HCT116 (cell line): Measurements from ENCODE around the gene THEMIS. TPM values are rescaled to one million over a fixed set of nuclear protein-coding genes. Genes with fewer than 3 reads are reported as not detected.

ENCODE experiments used
- ATAC-seq: fragments of 200-7000 bp; cut with Tn5 transposase; 2 replicates; pipeline ENCODE4 v1.9.1; 2020; ENCODE audit warnings: mild to moderate bottlenecking, moderate library complexity
- Bru-seq: library from RNA; stranded (reverse); fragments of 400-500 nt; gene quantifications from one replicate; lab custom pipeline; 2021; lab: Mats Ljungman, UMichigan
- BruChase-seq, 2 experiments: library from RNA; stranded (reverse); fragments of 400-500 nt; gene quantifications; one replicate each; lab custom pipeline; 2021; lab: Mats Ljungman, UMichigan
- BruUV-seq: library from RNA; stranded (reverse); fragments of 400-500 nt; replicated peaks from 2 replicates; lab custom pipeline; 2021; lab: Mats Ljungman, UMichigan
- CTCF ChIA-PET: fragments of 300-600 bp; sonication (Branson Sonifier 250); formaldehyde crosslinking; loops from one replicate; lab custom pipeline; 2021; ENCODE audit warnings: antibody characterized with exemption; lab: Charles Lee
- POLR2A ChIA-PET: fragments of 300-600, 350-600 bp; sonication (Branson Sonifier 250); formaldehyde crosslinking; loops from one replicate; lab custom pipeline; 2021; ENCODE audit warnings: antibody characterized with exemption; lab: Charles Lee
- RAD21 ChIA-PET, 2 experiments: fragments of 300-600 bp; sonication (Branson Sonifier 250); formaldehyde crosslinking; loops; one replicate each; lab custom pipeline; 2023; ENCODE audit warnings: low total read pairs in 2 of 2; ENCODE audit not compliant: uncharacterized antibody in 2 of 2, unreplicated experiment in 2 of 2, low non-redundant PET in 1 of 2; lab: Charles Lee
- DNase-seq: peaks from one replicate; pipeline ENCODE4 v3.0.0-alpha.2; 2010; ENCODE audit warnings: low read depth, low spot score
- H2AFZ ChIP-seq: fragments of 200-600 bp; shearing (Covaris generic), sonication (generic); 2 replicates; pipeline ENCODE4 v1.6.1; 2017; ENCODE audit warnings: low read depth, mixed run types, mixed read lengths, antibody characterized with exemption, low read length; ENCODE audit not compliant: poor library complexity, severe bottlenecking
- H3K27ac ChIP-seq: 2 replicates; pipeline ENCODE4 v1.5.1; 2012; ENCODE audit warnings: low read depth, low read length
- H3K27me3 ChIP-seq: fragments of 200-600 bp; sonication (generic); 2 replicates; pipeline ENCODE4 v1.6.1; 2016; ENCODE audit warnings: mixed run types, low read length, mixed read lengths; ENCODE audit not compliant: insufficient read depth
- H3K36me3 ChIP-seq, 2 experiments: fragments of 200-500 bp in 1 of 2; fragments of 200-600 bp in 1 of 2; sonication (Bioruptor generic) in 1 of 2; sonication (generic) in 1 of 2; 2 replicates each; pipeline versions ENCODE4 v1.5.1 to v1.6.1; 2014 to 2016; ENCODE audit warnings: low read length in 2 of 2, inconsistent platforms in 1 of 2, mixed read lengths in 1 of 2, mixed run types in 1 of 2; ENCODE audit not compliant: insufficient read depth in 2 of 2, control insufficient read depth in 1 of 2
- H3K4me1 ChIP-seq, 2 experiments: fragments of 200-600 bp in 1 of 2; sonication (generic) in 1 of 2; 2 replicates each; pipeline versions ENCODE4 v1.5.1 to v1.6.1; 2012 to 2017; ENCODE audit warnings: low read length in 2 of 2, inconsistent platforms in 1 of 2, mild to moderate bottlenecking in 1 of 2, mixed read lengths in 1 of 2, mixed run types in 1 of 2, moderate library complexity in 1 of 2; ENCODE audit not compliant: insufficient read depth in 2 of 2, control insufficient read depth in 1 of 2
- H3K4me2 ChIP-seq: fragments of 200-600 bp; sonication (generic); 2 replicates; pipeline ENCODE4 v1.6.1; 2017; ENCODE audit warnings: mixed run types, low read length, mixed read lengths
- H3K4me3 ChIP-seq, 2 experiments: fragments of 200-600 bp in 1 of 2; sonication (generic) in 1 of 2; replicated peaks in 1 of 2; 2 replicates each; pipeline ENCODE4 v1.5.1; 2011 to 2016; ENCODE audit warnings: low read length in 2 of 2, control low read depth in 1 of 2, low read depth in 1 of 2, mild to moderate bottlenecking in 1 of 2, mixed read lengths in 1 of 2, mixed run types in 1 of 2
- H3K79me2 ChIP-seq: fragments of 200-600 bp; sonication (generic); 2 replicates; pipeline ENCODE4 v1.6.1; 2017; ENCODE audit warnings: mild to moderate bottlenecking, mixed run types, low read length, moderate library complexity, mixed read lengths; ENCODE audit not compliant: insufficient read depth
- H3K9ac ChIP-seq: fragments of 200-600 bp; sonication (generic); 2 replicates; pipeline ENCODE4 v1.6.1; 2016; ENCODE audit warnings: low read length, mixed read lengths
- H3K9me2 ChIP-seq: fragments of 200-600 bp; sonication (generic), shearing (Covaris generic); 2 replicates; pipeline ENCODE4 v1.6.1; 2017; ENCODE audit warnings: mixed run types, mild to moderate bottlenecking, moderate library complexity; ENCODE audit not compliant: insufficient read depth
- H3K9me3 ChIP-seq, 2 experiments: fragments of 200-500 bp in 1 of 2; fragments of 200-600 bp in 1 of 2; sonication (Bioruptor generic) in 1 of 2; sonication (generic) in 1 of 2; 2 replicates each; pipeline ENCODE4 v1.6.1; 2014 to 2017; ENCODE audit warnings: low read length in 2 of 2, mixed read lengths in 2 of 2, inconsistent platforms in 1 of 2, low read depth in 1 of 2, mild to moderate bottlenecking in 1 of 2, mixed run types in 1 of 2, moderate library complexity in 1 of 2; ENCODE audit not compliant: control insufficient read depth in 1 of 2, insufficient read depth in 1 of 2
- H4K20me1 ChIP-seq: fragments of 200-600 bp; sonication (generic), shearing (Covaris generic); 2 replicates; pipeline ENCODE4 v1.6.1; 2017; ENCODE audit warnings: mixed run types, mild to moderate bottlenecking, moderate library complexity; ENCODE audit not compliant: insufficient read depth
- ATF3 ChIP-seq: IDR thresholded peaks from 2 replicates; pipeline ENCODE4 v1.6.1; 2012
- CBX3 ChIP-seq: IDR thresholded peaks from 2 replicates; pipeline ENCODE4 v1.6.1; 2012; ENCODE audit warnings: low read depth
- CEBPB ChIP-seq: IDR thresholded peaks from 2 replicates; pipeline ENCODE4 v1.6.1; 2012; ENCODE audit warnings: low read depth
- CTCF ChIP-seq, 3 experiments: fragments of 200-600 bp in 1 of 3; sonication (generic) in 1 of 3; IDR thresholded peaks in 2 of 3; conservative IDR thresholded peaks in 1 of 3; 2 replicates each; pipeline ENCODE4 v1.5.1; 2012 to 2017; ENCODE audit warnings: low read depth in 2 of 3, low read length in 2 of 3, antibody characterized with exemption in 1 of 3, borderline replicate concordance in 1 of 3, control low read depth in 1 of 3, mild to moderate bottlenecking in 1 of 3, mixed read lengths in 1 of 3, mixed run types in 1 of 3, moderate library complexity in 1 of 3; ENCODE audit not compliant: insufficient read depth in 1 of 3
- EGR1 ChIP-seq: IDR thresholded peaks from 2 replicates; pipeline ENCODE4 v1.6.1; 2012; ENCODE audit warnings: low read depth
- ELF1 ChIP-seq: IDR thresholded peaks from 2 replicates; pipeline ENCODE4 v1.6.1; 2012; ENCODE audit warnings: low read depth, borderline replicate concordance
- EZH2 ChIP-seq: fragments of 200-600 bp; sonication (generic); IDR thresholded peaks from 2 replicates; pipeline ENCODE4 v1.6.1; 2017; ENCODE audit warnings: antibody characterized with exemption, mixed run types
- FOSL1 ChIP-seq: IDR thresholded peaks from 2 replicates; pipeline ENCODE4 v1.6.1; 2012; ENCODE audit warnings: low read depth
- JUND ChIP-seq: IDR thresholded peaks from 2 replicates; pipeline ENCODE4 v1.6.1; 2012
- MAX ChIP-seq: IDR thresholded peaks from 2 replicates; pipeline ENCODE4 v1.6.1; 2012
- POLR2AphosphoS5 ChIP-seq: IDR thresholded peaks from 2 replicates; pipeline ENCODE4 v1.6.1; 2011; ENCODE audit warnings: mild to moderate bottlenecking, low read depth, low read length, moderate library complexity
- RAD21 ChIP-seq: IDR thresholded peaks from 2 replicates; pipeline ENCODE4 v1.6.1; 2012; ENCODE audit warnings: low read depth, mild to moderate bottlenecking
- SRF ChIP-seq: IDR thresholded peaks from 2 replicates; pipeline ENCODE4 v1.6.1; 2012; ENCODE audit warnings: low read depth
- TCF7L2 ChIP-seq: IDR thresholded peaks from 2 replicates; pipeline ENCODE4 v1.7.0; 2011; ENCODE audit warnings: borderline replicate concordance, inconsistent platforms; ENCODE audit not compliant: insufficient read depth, insufficient read length; ENCODE audit errors: extremely low read depth
- YY1 ChIP-seq: IDR thresholded peaks from 2 replicates; pipeline ENCODE4 v1.6.1; 2011; ENCODE audit warnings: low read length, low read depth, moderate library complexity, mild to moderate bottlenecking; ENCODE audit not compliant: insufficient replicate concordance; ENCODE audit errors: extremely low read depth
- ZBTB33 ChIP-seq: IDR thresholded peaks from 2 replicates; pipeline ENCODE4 v1.6.1; 2011; ENCODE audit warnings: mild to moderate bottlenecking, low read length, moderate library complexity; ENCODE audit not compliant: insufficient replicate concordance; ENCODE audit errors: extremely low read depth
- ZFX ChIP-seq: fragments of 450-650 bp; IDR thresholded peaks from 2 replicates; pipeline ENCODE4 v1.6.1; 2017
- ZNF274 ChIP-seq: fragments of 200-500 bp; sonication (Bioruptor generic); IDR thresholded peaks from 2 replicates; pipeline ENCODE4 v1.6.1; 2014; ENCODE audit warnings: mild to moderate bottlenecking, low read depth, low read length, inconsistent platforms
- intact Hi-C: fragments of 100-400 bp; cut with micrococcal nuclease; formaldehyde crosslinking; loops from 2 replicates; pipeline ENCODE4 v1.10.0; 2022
- long read RNA-seq: library from polyadenylated mRNA; unstranded; transcript quantifications from one replicate; pipeline ENCODE4 v2.0.0, GENCODE V29; 2021; ENCODE audit not compliant: unreplicated experiment
- polyA plus RNA-seq: library from polyadenylated mRNA; unstranded; fragments of >200 nt; gene quantifications from 2 replicates; pipeline ENCODE4 v1.2.1, GENCODE V29; 2012; ENCODE audit warnings: missing spikeins
- total RNA-seq: library from RNA; stranded (reverse); gene quantifications from one replicate; pipeline ENCODE4 v1.2.1, GENCODE V29; 2021; ENCODE audit not compliant: unreplicated experiment

The THEMIS gene
- 0.20 TPM for total RNA-seq
- not detected in 2 replicates for polyA plus RNA-seq
- Bru-seq, nascent RNA, result percentile 3 among the genes with signal in this experiment
- BruChase-seq, experiment 1, labeled RNA remaining after a 6-hour chase, result percentile 2 among the genes with signal in this experiment
- BruChase-seq, experiment 2, labeled RNA remaining after a 2-hour chase, result percentile 4 among the genes with signal in this experiment
- long read RNA-seq, result 0 reads

GRCh38 chr6:127900935-127901334 lies at the start of gene THEMIS:
THEMIS (minus strand) TSS chr6:127901058; CDS start chr6:127900932, 126 bp downstream.
- POLR2A ChIA-PET, result no interaction called here
- Histone ChIP-seq H3K4me2 (no peak within 1 kb of the TSS), H3K4me1 (no peaks in the 10 kb centered on the region), H3K36me3 (no peaks in the 10 kb centered on the region), H2AFZ (no peak within 1 kb of the TSS), H3K9me3 (no peaks in the 10 kb centered on the region), H3K4me3 (no peak within 1 kb of the TSS), H3K79me2 (no peaks in the 10 kb centered on the region), H3K27ac (no peak within 1 kb of the TSS), H3K27me3 (no peaks in the 10 kb centered on the region), H4K20me1 (no peaks in the 10 kb centered on the region), H3K9me2 (no peaks in the 10 kb centered on the region), H3K9ac (no peak within 1 kb of the TSS)
- RAD21 ChIA-PET, result no interaction called here
- DNase-seq (no peak), ATAC-seq (no peak)
- TF ChIP-seq ZFX (no peak), ZBTB33 (no peak), CBX3 (no peak), CEBPB (no peak), YY1 (no peak), ATF3 (no peak), RAD21 (no peak), SRF (no peak), TCF7L2 (no peak), JUND (no peak), FOSL1 (no peak), MAX (no peak), EZH2 (no peak), ZNF274 (no peak), CTCF (IDR thresholded peaks at IDR 0.05 in 2 of 3, conservative IDR thresholded peaks at IDR 0.05 in 1 of 3; ENCODE audit: borderline replicate concordance in 1 of 3, insufficient read depth in 1 of 3, low read depth in 2 of 3, low read length in 2 of 3) (no peak), POLR2AphosphoS5 (no peak), EGR1 (no peak), ELF1 (no peak)
- intact Hi-C loops, result no loop called here
- no TSS peak for BruUV-seq
- CTCF ChIA-PET, result no interaction called here
